Adrenal gland (tissue), 12 donors: ENCODE measurements around the gene VSIG10L2. TPM values are rescaled to one million over a fixed set of nuclear protein-coding genes. Genes with fewer than 3 reads are reported as not detected.

Experiments
- DNase-seq, 7 donors: peaks; one replicate each; pipeline ENCODE4 v3.0.0-alpha.2; 2019 to 2020
- H3K27ac ChIP-seq, 5 donors: fragments of 200-600 bp; sonication (generic) in 4 of 5; 1 replicate in 3 of 5; 2 replicates in 2 of 5; pipeline versions ENCODE4 v1.5.1 to v1.8.0; 2016 to 2020; ENCODE audit warnings: mild to moderate bottlenecking in 1 of 5
- H3K27me3 ChIP-seq: fragments of 200-600 bp; 2 replicates; pipeline ENCODE4 v1.8.0; 2021
- H3K36me3 ChIP-seq, 2 donors: fragments of 200-600 bp; replicated peaks in 1 of 2; 1 replicate in 1 of 2; 2 replicates in 1 of 2; pipeline versions ENCODE4 v1.5.1 to v1.8.0; 2018 to 2022
- H3K4me1 ChIP-seq, 2 donors: fragments of 200-600 bp; replicated peaks in 1 of 2; 1 replicate in 1 of 2; 2 replicates in 1 of 2; pipeline versions ENCODE4 v1.5.1 to v1.8.0; 2018 to 2021
- H3K4me3 ChIP-seq, 4 donors: fragments of 200-600 bp; sonication (generic) in 3 of 4; one replicate each; pipeline ENCODE4 v1.5.1; 2016 to 2018
- H3K9me3 ChIP-seq, 3 donors: fragments of 200-600 bp; sonication (generic) in 1 of 3; replicated peaks in 1 of 3; 1 replicate in 2 of 3; 2 replicates in 1 of 3; pipeline versions ENCODE4 v1.5.1 to v1.8.0; 2016 to 2021
- CTCF ChIP-seq, 6 experiments: fragments of 450-650 bp in 4 of 6; fragments of 200-600 bp in 2 of 6; sonication (generic) in 1 of 6; IDR thresholded peaks; 1 replicate in 5 of 6; 2 replicates in 1 of 6; pipeline versions ENCODE4 v1.5.1 to v1.8.0; 2016 to 2021; ENCODE audit warnings: antibody characterized with exemption in 6 of 6, mild to moderate bottlenecking in 2 of 6, moderate library complexity in 1 of 6
- POLR2A ChIP-seq, 2 donors: fragments of 450-650 bp; IDR thresholded peaks; one replicate each; pipeline ENCODE4 v1.6.1; 2017; ENCODE audit warnings: antibody characterized with exemption in 2 of 2, mild to moderate bottlenecking in 2 of 2, moderate library complexity in 1 of 2
- WGBS, 4 donors: extraction: QIAGEN DNeasy Blood & Tissue Kit in 2 of 4; methylation state at CpG; one replicate each; pipeline versions ENCODE4 v1.1.5 to v1.1.7; 2013 to 2017; 5-methylcytosine and 5-hydroxymethylcytosine counted together
- intact Hi-C, 2 donors: fragments of 100-400 bp; cut with DNase I; formaldehyde crosslinking; loops; one replicate each; pipeline versions ENCODE4 v1.14.1 to v1.15.0; 2022 to 2023
- polyA plus RNA-seq, 3 donors: library from polyadenylated mRNA; stranded (reverse); fragments of 200-250 nt in 2 of 3; fragments of 350-450 nt in 1 of 3; fragmentation: Illumina TruSeq in 1 of 3; extraction: RNeasy Lipid Tissue Mini Kit (QIAGEN cat#74804) in 1 of 3; gene quantifications; one replicate each; pipeline ENCODE4 v1.2.3, GENCODE V29; 2013 to 2014
- total RNA-seq, 9 donors: library from RNA; depleted of rRNA in 4 of 9; stranded (reverse); fragments of >200 nt in 4 of 9; fragments of 120-200 nt in 1 of 9; fragmentation: NEBNext Ultra II Directional in 1 of 9; extraction: Animal tissue kit (Norgen Biotek cat#: 25700) in 1 of 9; gene quantifications; one replicate each; pipeline versions ENCODE4 v1.1.0 to v1.2.4, GENCODE V29; 2013 to 2023
- donor health status: healthy with polysubstance abuse.
- donor health status: Bipolar disorder and iron deficiency.
- donor health status: DM: yes; HTN: yes; CAD: no.
- donor health status: DM: no; HTN: no; CAD: no.
- donor health status: DM: no; HTN: no; CAD: no.
- donor health status: DM: yes; HTN: yes; CAD: no.

VSIG10L2 gene
- total and polyA plus RNA-seq, 12 donors: 0.08 to 0.44 TPM; not detected in 10

DNA sequence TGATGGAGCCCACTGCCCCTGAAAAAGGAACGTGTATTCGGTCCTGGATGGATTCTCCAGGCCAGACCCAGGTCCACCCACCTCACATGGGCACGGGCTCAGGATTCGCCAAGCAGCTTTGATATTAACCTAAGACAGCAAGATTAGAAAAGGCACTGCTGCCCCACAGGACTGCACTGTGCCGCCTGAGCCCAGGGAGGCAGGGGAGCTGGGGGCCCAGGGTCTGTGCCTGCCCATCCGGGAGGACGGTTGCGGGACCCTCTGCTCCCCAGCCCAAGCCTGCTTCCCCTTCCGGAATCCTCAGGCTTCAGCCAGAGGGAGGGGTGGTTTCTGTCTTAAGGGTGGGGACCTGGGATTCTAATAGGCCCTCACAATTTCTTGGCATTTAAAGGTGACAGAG, 13.5 kb upstream of the VSIG10L2 start:
- DNase-seq: peak in 1 of 7 donors; percentile 45
- H3K4me3 ChIP-seq: no peak overlapping the region
- H3K27ac ChIP-seq: no peak overlapping the region
- peaks cover 0 to 6% (median 0%) of the 10 kb centered on the region in 3 donors for H3K9me3 ChIP-seq
- H3K27me3 ChIP-seq: peaks cover 3% of the 10 kb centered on the region
- TF ChIP-seq POLR2A (IDR thresholded peaks at IDR 0.05) (no peak), CTCF (IDR thresholded peaks at IDR 0.05) (no peak)
- intact Hi-C loops: no loop called here
- no peaks in the 10 kb centered on the region for H3K4me1 ChIP-seq
- WGBS, 4 donors: 74 to 91% (median 81%) methylated on average over 2 to 9 of the region's 9 CpGs
- no peaks in the 10 kb centered on the region for H3K36me3 ChIP-seq

DNA sequence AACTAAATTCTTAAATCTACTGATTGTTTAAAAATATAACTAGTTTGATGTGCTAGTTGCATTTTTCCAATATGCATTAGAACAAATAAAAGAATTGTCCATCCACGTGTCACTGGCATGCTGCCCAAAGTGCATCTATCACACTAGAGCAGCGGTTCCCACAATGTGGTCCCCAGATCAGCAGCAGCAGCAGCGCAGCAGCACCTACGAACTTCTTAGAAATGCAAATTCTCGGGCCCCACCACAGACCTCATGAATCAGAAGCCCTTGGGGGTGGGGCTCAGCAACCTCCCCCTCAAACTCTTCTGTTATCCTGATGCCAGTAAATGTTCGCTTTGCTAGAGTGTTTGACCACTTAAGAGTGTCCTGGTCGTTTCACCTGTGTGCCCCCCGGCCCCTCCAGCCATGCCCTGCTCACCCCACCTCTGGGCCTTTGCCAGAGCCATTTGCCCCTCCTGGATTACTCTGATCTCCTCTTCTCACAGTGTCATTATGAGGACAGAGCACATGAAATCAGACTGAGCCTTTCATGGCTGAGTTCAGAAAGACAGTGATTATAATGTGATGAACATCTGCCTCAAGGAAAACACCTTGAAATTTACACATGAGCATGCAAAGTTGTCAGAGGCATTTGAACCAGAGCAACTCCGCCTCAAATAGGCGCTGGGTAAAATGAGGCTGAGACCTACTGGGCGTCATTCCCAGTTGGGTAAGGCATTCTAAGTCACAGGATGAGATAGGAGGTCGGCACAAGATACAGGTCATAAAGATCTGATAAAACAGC, 12.6 kb upstream of the VSIG10L2 start:
- WGBS, 4 donors: 65 to 72% (median 68%) methylated on average over 12 of the region's 12 CpGs

GRCh38 chr11:125934473-125934872, 11.4 kb upstream of the VSIG10L2 start:
- Histone ChIP-seq H3K27ac (no peak overlapping the region), H3K9me3 (no peaks in the 10 kb centered on the region), H3K4me1 (no peaks in the 10 kb centered on the region), H3K36me3 (no peaks in the 10 kb centered on the region), H3K4me3 (no peak overlapping the region), H3K27me3 (peaks cover 3% of the 10 kb centered on the region)
- DNase-seq: peak in 1 of 7 donors; percentile 4
- intact Hi-C loops: no loop called here
- 85 to 94% (median 89%) methylated on average over 8 of the region's 8 CpGs for WGBS, 4 donors
- TF ChIP-seq CTCF (IDR thresholded peaks at IDR 0.05) (no peak), POLR2A (IDR thresholded peaks at IDR 0.05) (no peak)

More for the DNA sequence above, 12.6 kb upstream of the VSIG10L2 start:
- H3K27me3 ChIP-seq: peaks cover 3% of the 10 kb centered on the region
- DNase-seq: peak in 1 of 7 donors; percentile 39
- intact Hi-C loops: no loop called here
- TF ChIP-seq CTCF (IDR thresholded peaks at IDR 0.05): no peak
- no peak for TF ChIP-seq POLR2A (IDR thresholded peaks at IDR 0.05)
- no peaks in the 10 kb centered on the region for H3K36me3 ChIP-seq
- peaks cover 0 to 6% (median 0%) of the 10 kb centered on the region in 3 donors for H3K9me3 ChIP-seq
- H3K4me3 ChIP-seq: no peak overlapping the region
- H3K27ac ChIP-seq: no peak overlapping the region
- no peaks in the 10 kb centered on the region for H3K4me1 ChIP-seq

DNA sequence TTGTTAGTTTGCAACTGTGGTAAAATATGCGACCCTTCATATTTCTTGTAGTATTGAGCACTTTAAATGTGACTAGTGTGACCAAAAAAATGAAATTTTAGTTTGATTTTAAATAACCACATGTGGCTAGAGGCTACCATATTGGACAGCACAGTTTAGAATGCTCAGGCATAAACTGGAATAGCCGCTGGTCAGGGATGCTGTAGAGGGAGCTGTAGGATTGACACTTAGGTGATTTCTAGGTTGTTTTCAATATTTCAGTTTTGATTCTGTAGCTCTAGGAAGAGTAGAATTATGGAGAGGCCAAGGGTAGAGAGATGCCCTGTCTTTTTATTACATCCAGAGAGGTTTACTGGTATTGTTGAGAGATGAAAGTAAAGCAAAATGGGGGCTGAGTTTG, 10.8 kb upstream of the VSIG10L2 start:
- TF ChIP-seq POLR2A (IDR thresholded peaks at IDR 0.05) (no peak), CTCF (IDR thresholded peaks at IDR 0.05) (no peak)
- DNase-seq: no peak
- peaks cover under 1% of the 10 kb centered on the region for H3K27me3 ChIP-seq
- H3K36me3 ChIP-seq: no peaks in the 10 kb centered on the region
- no peaks in the 10 kb centered on the region for H3K9me3 ChIP-seq
- intact Hi-C loops: no loop called here
- no peak overlapping the region for H3K27ac ChIP-seq
- no peaks in the 10 kb centered on the region for H3K4me1 ChIP-seq
- no peak overlapping the region for H3K4me3 ChIP-seq
- WGBS, 4 donors: 76 to 95% (median 90%) methylated on average over 2 of the region's 2 CpGs
